ENCODE measurements around the gene FAM222B.
"Not testable (repeated sequence)": the region's sequence is repeated elsewhere in the genome, so short reads cannot be mapped to it uniquely, and the experiment has no call there.

Gene FAM222B

DNA sequence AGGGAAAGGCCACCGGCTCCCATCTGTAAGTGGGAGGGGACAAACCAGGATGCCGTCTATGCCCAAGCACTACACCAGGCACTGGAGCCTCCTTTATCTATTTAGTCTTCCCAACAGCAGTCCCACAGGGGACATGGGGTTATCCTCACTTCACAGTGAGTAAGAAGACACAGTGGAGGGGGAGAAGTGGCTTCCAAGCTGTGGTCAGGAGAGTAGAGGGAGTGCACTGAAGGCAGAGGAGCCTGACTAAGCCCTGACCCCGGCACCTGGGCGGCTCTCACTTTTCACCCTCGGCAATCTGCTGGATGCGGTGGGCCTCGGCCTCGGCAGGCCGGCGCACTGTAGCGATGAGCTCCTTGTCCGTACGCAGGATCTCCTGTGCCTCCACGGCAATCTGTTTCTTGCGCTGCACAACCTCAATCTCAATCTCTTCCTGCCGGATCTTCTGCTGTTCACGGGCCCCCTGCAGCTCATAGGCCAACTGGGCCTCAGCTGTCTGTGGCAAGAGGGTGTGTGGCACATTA is 39.0 kb upstream of the FAM222B start:
- no peaks in the 10 kb centered on the region for H3K9me3 ChIP-seq (ENCODE audit: severe bottlenecking)
- H3K4me3 ChIP-seq (ENCODE audit: low read depth, low read length): no peak overlapping the region
- DNase-seq: no peak
- H3K27ac ChIP-seq: peak overlapping the region; percentile 29; the same call in 1 of the 2 replicates
- TF ChIP-seq, protein P1, sequence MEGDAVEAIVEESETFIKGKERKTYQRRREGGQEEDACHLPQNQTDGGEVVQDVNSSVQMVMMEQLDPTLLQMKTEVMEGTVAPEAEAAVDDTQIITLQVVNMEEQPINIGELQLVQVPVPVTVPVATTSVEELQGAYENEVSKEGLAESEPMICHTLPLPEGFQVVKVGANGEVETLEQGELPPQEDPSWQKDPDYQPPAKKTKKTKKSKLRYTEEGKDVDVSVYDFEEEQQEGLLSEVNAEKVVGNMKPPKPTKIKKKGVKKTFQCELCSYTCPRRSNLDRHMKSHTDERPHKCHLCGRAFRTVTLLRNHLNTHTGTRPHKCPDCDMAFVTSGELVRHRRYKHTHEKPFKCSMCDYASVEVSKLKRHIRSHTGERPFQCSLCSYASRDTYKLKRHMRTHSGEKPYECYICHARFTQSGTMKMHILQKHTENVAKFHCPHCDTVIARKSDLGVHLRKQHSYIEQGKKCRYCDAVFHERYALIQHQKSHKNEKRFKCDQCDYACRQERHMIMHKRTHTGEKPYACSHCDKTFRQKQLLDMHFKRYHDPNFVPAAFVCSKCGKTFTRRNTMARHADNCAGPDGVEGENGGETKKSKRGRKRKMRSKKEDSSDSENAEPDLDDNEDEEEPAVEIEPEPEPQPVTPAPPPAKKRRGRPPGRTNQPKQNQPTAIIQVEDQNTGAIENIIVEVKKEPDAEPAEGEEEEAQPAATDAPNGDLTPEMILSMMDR (IDR thresholded peaks at IDR 0.05; ENCODE audit: low read depth, low read length): no peak
- no peaks in the 10 kb centered on the region for H3K27me3 ChIP-seq (ENCODE audit: insufficient read depth, low read depth, severe bottlenecking)
- H3K36me3 ChIP-seq: peaks cover 52% of the 10 kb centered on the region

DNA sequence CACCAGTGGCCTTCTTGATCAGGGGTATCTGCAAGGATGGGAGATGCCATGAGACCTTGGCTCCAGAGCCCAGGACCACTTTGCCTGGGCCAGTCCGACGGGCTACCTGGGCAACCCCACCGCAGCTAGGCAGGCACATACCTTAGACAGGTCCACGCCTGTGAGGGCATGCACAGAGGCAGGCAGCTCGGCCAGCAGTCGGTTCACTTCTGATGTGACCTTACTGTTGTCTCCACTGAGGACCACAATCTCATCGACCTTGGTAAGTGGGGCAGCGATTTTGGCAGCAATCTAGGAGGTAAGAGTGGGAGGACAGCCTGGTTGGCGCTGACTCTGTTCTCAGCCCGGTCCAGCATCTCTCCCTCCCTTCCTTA is 38.0 kb upstream of the FAM222B start:
- Histone ChIP-seq H3K27ac (peak overlapping the region; percentile 29; the same call in 1 of the 2 replicates), H3K9me3 (ENCODE audit: severe bottlenecking) (no peaks in the 10 kb centered on the region), H3K27me3 (ENCODE audit: insufficient read depth, low read depth, severe bottlenecking) (no peaks in the 10 kb centered on the region), H3K4me3 (ENCODE audit: low read depth, low read length) (no peak overlapping the region), H3K36me3 (peaks cover 51% of the 10 kb centered on the region)
- TF ChIP-seq, protein P1 (IDR thresholded peaks at IDR 0.05; ENCODE audit: low read depth, low read length): no peak
- DNase-seq: no peak

DNA sequence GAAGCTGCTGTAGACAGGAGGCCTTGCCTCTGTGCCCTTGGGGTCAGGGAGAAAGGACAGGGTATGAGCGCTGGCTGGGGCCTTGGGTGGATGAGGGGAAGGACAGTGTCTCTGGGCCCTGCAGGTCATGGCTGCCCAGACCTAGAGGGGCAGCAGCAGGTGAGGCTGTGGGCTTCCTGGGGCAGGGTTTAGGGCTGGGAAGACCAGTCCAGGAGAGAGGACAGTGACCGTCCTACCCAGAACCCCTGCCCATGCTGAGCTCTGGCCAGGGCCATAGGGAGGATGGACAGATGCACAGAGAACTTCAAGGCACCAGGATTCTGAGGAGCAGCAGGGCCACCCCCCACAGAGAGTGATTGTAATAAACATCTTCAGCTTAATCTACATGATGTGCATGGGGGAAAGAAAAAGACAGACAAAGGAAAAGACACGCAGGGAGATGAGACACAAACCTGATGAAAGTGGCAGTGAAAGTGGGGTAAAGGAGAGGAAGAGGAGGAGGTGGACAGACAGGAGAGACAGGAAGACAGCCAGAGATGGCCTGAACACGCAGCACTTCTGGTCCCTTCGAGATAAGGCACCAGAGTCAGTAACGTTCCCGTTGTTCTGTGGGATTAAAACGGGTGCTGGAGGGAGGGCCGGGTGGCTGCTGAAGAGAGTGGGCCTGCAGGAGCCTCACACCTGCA is 37.4 kb upstream of the FAM222B start:
- H3K9me3 ChIP-seq (ENCODE audit: severe bottlenecking): no peaks in the 10 kb centered on the region
- peaks cover 46% of the 10 kb centered on the region for H3K36me3 ChIP-seq
- TF ChIP-seq, protein P1 (IDR thresholded peaks at IDR 0.05; ENCODE audit: low read depth, low read length): no peak
- DNase-seq: no peak
- no peaks in the 10 kb centered on the region for H3K27me3 ChIP-seq (ENCODE audit: insufficient read depth, low read depth, severe bottlenecking)
- H3K4me3 ChIP-seq (ENCODE audit: low read depth, low read length): no peak overlapping the region
- H3K27ac ChIP-seq: peak overlapping the region; percentile 29; the same call in 1 of the 2 replicates

DNA sequence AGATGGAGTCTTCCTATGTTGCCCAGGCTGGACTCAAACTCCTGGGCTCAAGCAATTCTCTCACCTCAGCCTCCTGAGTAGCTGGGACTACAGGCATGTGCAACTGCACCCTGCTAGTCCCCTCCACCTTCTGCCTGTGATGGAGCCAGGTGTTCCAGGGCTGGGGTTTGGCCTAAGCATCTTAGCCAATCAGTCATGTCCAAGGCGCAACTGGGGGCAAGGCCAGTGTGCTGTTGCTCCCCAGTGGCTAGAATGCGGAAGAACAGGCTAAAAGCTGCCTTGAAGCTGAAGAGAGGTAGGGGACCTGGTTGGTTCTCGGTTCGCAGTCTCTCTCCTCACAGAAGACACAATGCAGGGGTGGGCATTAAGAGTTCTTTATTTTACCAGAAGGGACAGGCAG is 36.4 kb upstream of the FAM222B start:
- H3K27ac ChIP-seq: no peak overlapping the region
- TF ChIP-seq, protein P1 (IDR thresholded peaks at IDR 0.05; ENCODE audit: low read depth, low read length): peak; percentile 93
- peak; percentile 80 for DNase-seq
- H3K9me3 ChIP-seq (ENCODE audit: severe bottlenecking): no peaks in the 10 kb centered on the region
- H3K27me3 ChIP-seq (ENCODE audit: insufficient read depth, low read depth, severe bottlenecking): no peaks in the 10 kb centered on the region
- H3K36me3 ChIP-seq: peaks cover 46% of the 10 kb centered on the region
- H3K4me3 ChIP-seq (ENCODE audit: low read depth, low read length): no peak overlapping the region

DNA sequence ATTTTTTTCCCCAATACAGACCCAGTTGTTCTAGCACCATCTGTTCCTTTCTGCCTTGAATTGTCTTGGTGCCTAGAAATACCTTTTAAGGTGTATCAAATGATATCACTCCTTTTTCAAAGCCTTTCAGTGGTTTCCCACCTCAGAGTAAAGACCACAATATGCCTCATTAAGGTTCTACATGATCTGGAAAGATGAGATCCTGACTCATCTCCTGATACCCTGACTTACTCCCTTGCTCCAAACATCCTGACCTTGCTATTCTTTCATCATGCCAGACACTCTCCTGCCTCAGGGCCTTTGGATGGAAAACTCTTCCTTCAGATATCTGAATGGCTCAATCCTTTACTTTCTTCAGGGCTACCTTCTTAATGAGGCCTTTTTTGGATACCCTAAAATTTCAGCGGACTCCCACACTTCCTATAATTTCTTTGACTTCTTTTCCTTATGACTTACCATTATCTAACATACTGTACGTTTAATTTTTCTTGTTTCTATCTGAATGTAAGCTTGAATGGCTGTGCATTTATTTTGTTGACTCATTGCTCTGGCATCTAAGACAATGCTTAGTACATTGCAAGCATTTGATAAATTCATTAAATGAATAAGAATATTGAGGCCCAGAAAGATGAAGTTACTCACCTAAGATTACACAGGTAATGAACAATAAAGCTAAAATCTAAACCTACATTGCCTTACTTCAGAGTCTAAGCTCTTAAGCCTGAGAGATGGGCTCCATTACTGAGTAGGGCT is 35.7 kb upstream of the FAM222B start:
- Histone ChIP-seq H3K9me3 (ENCODE audit: severe bottlenecking) (no peaks in the 10 kb centered on the region), H3K27me3 (ENCODE audit: insufficient read depth, low read depth, severe bottlenecking) (no peaks in the 10 kb centered on the region), H3K4me3 (ENCODE audit: low read depth, low read length) (no peak overlapping the region), H3K27ac (no peak overlapping the region), H3K36me3 (peaks cover 46% of the 10 kb centered on the region)
- no peak for DNase-seq
- TF ChIP-seq, protein P1 (IDR thresholded peaks at IDR 0.05; ENCODE audit: low read depth, low read length): no peak

DNA sequence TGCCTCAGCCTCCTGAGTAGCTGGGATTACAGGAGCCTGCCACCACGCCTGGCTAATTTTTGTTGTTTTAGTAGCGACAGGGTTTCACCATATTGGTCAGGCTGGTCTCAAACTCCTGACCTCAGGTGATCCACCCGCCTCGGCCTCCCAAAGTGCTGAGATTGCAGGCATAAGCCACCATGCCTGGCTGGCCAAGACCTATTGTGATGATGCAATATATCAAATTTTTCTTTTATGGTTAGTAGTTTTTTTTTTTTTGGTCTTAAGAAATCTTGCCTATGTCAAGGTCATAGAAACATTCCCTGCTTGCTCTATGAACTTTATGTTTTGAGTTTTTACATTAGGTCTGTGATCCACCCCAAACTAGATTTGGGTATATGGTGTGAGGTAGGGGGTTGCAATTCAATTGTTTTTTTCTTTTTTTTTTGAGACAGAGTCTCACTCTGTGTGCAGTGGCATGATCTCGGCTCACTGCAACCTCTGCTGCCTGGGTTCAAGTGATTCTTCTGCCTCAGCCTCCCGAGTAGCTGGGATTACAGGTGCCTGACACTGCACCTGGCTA is 34.6 kb upstream of the FAM222B start:
- DNase-seq; H3K9me3 ChIP-seq (ENCODE audit: severe bottlenecking); H3K4me3 ChIP-seq (ENCODE audit: low read depth, low read length); H3K27me3 ChIP-seq (ENCODE audit: insufficient read depth, low read depth, severe bottlenecking); H3K27ac ChIP-seq: not testable (repeated sequence)
- peaks cover 38% of the 10 kb centered on the region for H3K36me3 ChIP-seq

All from WERI-Rb-1 (cell line).